Caki2 (cell line): ENCODE measurements around the gene GLYR1. TPM values are rescaled to one million over a fixed set of nuclear protein-coding genes. Genes with fewer than 3 reads are reported as not detected.

Experiments
- DNase-seq: peaks from one replicate; pipeline ENCODE4 v3.0.0-alpha.2; 2015; ENCODE audit warnings: low read depth
- in situ Hi-C: cut with HindIII; loops from 2 replicates; pipeline ENCODE4 v1.10.0; 2016; ENCODE audit warnings: low sequenced_read_pairs, low pct_unique_long_range_greater_than_20kb, mixed read lengths
- total RNA-seq: library from RNA; depleted of rRNA; stranded (reverse); fragments of >200 nt; shearing (Covaris generic); gene quantifications from 2 replicates; pipeline ENCODE4 v1.2.3, GENCODE V29; 2014; ENCODE audit warnings: low replicate concordance

Gene GLYR1
- total RNA-seq, 1 experiment from 2014 or later = 65.2 TPM

DNA sequence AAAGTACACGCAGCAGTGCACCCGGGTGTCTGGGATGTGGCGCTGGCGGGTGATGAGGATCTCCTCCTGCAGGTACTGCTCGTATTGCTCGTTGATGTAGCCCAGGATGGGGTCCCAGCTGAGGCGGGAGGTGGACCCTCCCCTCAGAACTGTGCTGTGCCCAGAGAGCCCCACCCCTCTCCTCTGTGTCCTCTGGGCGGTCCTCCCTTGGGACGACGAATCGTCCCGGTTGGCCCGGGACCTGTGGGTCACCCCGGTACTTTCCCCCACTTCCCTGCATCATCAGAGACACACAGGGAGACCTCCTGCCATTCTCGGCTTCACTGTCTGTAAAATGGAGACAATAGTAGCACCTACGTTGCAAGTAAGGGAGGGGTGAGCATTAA, 63.1 kb downstream of the GLYR1 start:
- in situ Hi-C loops = no loop called here
- DNase-seq = no peak

DNA sequence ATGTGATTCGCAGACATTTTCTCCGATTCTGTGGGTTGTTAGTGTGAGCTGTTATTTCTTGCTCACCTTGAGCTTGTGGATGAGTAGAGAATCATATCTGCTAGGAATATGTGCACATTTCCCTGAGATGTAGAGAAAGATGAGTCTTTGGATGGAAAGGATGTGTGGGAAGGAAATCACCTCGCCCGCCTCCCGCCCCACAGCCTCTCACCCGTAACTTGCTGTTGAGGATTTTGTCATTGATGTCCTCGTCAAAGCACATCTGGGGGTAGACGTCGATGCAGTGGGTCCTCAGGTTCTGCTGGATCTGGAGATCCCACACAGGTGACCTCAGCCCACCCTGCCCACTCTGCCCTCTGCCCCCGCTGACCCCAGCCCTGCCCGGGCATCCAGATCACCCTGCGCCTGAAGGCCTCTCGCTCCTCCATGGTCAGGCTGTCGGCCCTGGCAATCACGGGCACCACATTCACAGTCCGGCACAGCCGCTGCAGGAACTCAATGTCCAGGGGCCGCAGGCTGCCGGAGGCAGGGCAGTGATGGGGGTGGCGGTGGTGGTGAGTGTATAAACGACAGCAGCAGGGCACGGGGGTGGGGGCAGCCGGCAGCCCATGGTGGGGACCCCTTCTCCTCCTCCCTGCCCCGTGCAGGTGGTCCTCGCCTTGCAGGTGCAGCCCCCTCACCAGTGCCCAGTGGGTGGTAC, 63.7 kb downstream of the GLYR1 start:
- DNase-seq = no peak
- in situ Hi-C loops = no loop called here

- DNase-seq = no peak
- in situ Hi-C loops = no loop called here
Measured at GRCh38 chr16:4780235-4780634, 66.9 kb downstream of the GLYR1 start.

DNA sequence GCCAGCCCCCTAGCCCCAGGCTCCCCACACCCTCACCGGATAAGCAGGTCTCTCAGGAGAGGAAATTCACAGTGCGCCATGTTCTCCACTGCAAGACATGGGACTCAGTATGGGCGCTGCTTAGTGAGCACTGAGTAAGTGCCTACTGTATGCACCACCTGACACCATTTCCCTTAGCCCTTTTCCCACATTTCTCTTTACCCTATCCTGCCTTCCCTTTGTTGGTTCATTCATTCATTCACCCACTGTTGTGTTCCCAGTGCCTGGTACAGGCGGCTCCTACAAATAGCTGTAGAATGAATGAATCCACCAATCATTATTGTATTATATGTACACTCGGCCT, 69.1 kb downstream of the GLYR1 start:
- no peak for DNase-seq
- in situ Hi-C loops = no loop called here

DNA sequence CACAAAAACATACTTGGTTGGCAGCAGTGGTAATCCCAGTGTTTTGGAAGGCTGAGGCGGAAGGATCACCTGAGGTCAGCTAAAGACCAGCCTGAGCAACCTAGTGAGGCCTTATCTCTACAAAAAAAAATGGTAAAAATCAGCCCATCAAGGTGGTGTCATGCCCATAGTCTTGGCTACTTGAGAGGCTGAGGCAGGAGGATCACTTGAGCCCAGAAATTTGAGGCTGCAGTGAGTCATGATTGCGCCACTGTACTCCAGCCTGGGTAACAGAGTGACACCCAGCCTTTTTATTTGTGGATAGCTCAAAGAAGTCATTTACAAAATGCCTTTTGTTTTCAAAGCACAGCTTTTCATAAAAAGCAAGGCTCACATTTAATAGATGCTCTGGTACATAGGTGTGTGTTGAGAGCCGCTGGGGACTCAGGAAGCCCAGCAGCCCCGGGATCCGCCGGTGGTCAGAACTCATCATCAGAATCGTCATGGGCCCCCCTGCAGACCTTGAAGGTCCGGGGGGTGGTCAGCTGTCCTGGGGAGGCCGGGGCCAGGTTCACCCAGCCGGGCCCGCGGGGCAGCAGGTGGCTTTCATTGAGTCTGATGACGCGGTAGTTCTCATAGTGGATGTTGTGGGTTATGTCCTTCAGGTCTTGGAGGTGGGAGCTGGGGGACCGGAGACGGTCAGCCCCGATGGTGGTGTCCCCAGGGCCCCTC, 69.6 kb downstream of the GLYR1 start:
- in situ Hi-C loops = no loop called here
- DNase-seq = no peak

- in situ Hi-C loops = no loop called here
- DNase-seq = no peak
Measured at GRCh38 chr16:4776141-4776705, 70.9 kb downstream of the GLYR1 start.

- no peak for DNase-seq
- in situ Hi-C loops = no loop called here
Measured at GRCh38 chr16:4775005-4775404, 72.1 kb downstream of the GLYR1 start.

GRCh38 chr16:4772351-4772750, 74.7 kb downstream of the GLYR1 start:
- in situ Hi-C loops = no loop called here
- DNase-seq = no peak

- in situ Hi-C loops = no loop called here
- no peak for DNase-seq
Measured at GRCh38 chr16:4771646-4772045, 75.4 kb downstream of the GLYR1 start.

- no peak for DNase-seq
- in situ Hi-C loops = no loop called here
Measured at GRCh38 chr16:4769306-4769638, 77.8 kb downstream of the GLYR1 start.

DNA sequence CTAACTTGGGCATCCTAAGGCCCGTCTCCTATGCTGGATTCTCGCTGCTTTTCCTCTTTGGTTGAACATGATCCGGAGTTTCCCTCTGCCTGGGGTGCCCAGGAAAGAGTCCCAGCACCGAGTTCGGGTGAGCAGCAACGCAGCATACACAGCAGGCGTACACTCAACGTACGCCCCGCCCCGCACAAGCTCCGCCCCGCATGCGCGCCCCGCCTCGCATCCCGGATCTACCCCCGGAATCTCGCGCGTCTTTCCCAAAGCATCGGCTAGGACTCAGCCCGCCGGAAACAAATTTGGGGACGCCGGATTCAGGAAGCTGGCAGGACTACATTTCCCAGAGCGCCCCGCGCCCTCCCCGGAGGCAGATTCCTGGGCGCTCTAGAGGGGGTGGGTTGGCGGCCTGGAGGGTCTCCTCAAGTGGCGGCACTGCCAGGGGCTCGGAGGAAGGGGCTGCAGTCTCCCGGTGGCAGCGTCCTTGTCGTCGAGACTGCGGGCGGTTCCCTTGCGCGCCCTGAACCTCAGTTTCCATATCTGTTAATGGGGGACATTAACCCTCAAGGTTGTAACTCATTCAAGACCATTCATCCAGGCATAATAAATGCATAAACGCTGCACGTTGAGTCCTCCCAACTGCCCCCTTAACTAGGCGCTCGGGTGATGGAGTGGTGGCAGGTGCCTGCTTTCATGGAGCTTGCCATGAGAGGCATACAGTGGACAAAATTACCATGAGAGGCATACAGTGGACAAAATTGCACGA, 78.4 kb downstream of the GLYR1 start:
- in situ Hi-C loops = no loop called here
- DNase-seq = peak; percentile 91

- DNase-seq = no peak
- in situ Hi-C loops = no loop called here
Measured at GRCh38 chr16:4767872-4768548, 79.1 kb downstream of the GLYR1 start.

GRCh38 chr16:4766875-4767628, 80.0 kb downstream of the GLYR1 start, which contains the start of gene ZNF500:
Gene ZNF500, minus strand, starts transcription at chr16:4767162. Its CDS starts 1,184 bp downstream, at chr16:4765978.
- in situ Hi-C loops = no loop called here

DNA sequence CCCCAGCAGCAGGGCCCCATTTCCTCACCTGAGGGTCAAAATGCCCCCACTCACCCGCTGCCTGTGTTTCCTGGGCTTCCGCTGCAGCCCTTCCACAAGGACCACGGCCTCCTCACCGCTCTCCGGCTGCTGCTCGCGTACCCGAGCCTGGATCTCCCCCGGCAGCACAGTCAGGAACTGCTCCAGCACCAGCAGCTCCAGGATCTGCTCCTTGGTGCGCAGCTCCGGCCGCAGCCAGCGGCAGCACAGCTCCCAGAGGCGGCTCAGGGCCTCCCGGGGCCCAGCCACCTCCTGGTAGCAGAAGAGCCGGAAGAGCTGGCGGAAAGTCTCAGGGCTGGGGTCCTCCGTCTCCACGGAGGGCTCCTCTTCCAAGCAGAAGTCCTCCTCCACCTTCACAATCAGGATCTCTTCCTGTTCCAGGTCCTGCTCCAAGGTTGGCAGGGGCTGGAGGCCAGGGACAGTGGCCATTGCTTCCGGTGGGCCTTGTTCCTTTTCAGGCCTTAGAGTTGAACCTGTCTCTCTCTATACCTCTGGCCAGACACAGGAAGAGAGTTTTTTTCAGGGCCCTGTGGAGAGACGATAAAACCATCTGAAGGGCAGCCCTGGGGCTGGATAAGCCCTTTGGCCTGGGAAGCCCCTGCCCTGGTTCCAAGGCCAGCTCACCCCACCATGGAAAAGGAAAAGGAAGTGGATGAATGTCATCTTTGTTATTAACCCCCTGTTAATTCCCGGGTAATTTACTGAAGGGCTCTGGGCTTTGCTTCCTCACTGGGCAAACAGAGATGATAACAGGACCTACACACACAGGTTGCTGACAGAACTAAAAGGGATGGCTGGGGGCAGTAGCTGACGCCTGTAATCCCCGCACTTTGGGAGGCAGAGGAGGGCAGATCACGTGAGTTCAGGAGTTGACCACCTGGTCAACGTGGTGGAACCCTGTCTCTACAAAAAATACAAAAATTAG, 81.3 kb downstream of the GLYR1 start:
- in situ Hi-C loops = no loop called here

More at GRCh38 chr16:4766875-4767628, 80.0 kb downstream of the GLYR1 start, which contains the start of gene ZNF500:
- DNase-seq = peak; percentile 94

DNA sequence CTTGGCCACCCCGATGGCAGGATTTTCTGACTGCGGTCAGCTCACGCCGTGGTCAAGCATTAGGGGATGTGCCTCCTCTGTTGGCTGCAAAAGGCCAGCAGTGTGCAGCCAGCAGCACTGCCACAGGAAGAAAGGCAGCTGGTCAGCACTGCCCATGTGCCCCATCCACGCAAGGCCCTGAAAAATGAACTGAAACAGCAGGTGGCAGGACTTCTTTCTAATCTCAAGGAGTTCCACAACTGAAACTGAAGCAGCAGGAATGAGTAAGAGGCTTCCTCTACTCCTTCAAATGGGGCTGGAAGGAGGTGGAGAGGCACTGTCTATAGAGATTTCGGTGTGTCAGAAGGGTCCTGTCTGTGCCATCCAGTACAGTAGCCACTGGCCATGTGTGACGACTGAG, 83.3 kb downstream of the GLYR1 start:
- no peak for DNase-seq
- in situ Hi-C loops = no loop called here

More for the DNA sequence above, 81.3 kb downstream of the GLYR1 start:
- no peak for DNase-seq

- no peak for DNase-seq
- in situ Hi-C loops = no loop called here
Measured at GRCh38 chr16:4762205-4762604, 84.9 kb downstream of the GLYR1 start.
